Epithelial cell of esophagus (primary cell): ENCODE data around the gene JMJD1C.

Experiments
- DNase-seq: peaks from one replicate; pipeline ENCODE4 v3.0.0; 2010; ENCODE audit warnings: low read depth
- H3K4me3 ChIP-seq: 2 replicates; pipeline ENCODE4 v1.5.1; 2011; ENCODE audit warnings: mild to moderate bottlenecking, low read length, control low read depth
- TF ChIP-seq, protein P1 (sequence below): IDR thresholded peaks from 2 replicates; pipeline ENCODE4 v1.5.1; 2011; ENCODE audit warnings: low read depth, mild to moderate bottlenecking, low read length, control low read depth, inconsistent platforms; ENCODE audit not compliant: insufficient read depth; ENCODE audit errors: missing control alignments

JMJD1C gene

DNA sequence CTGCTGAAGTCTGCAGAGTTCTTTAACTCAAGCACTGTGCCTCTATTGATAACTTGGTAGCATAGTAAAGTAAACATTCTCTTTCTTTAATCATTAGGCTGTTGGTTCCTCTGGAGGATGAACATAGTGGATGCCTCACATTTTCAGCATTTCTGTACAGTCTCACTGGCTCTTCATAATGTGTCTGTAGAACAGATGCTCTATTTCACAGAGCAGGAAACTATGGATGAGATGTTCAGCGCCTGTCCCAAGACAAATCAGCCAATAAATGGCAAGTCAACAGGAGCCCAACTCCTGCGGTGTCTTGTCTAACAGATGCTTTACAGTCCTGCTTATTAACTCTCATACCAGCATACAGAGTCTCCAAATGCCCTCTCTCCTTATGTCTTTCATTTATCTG is 296.2 kb downstream of the JMJD1C start:
- TF ChIP-seq, protein P1, sequence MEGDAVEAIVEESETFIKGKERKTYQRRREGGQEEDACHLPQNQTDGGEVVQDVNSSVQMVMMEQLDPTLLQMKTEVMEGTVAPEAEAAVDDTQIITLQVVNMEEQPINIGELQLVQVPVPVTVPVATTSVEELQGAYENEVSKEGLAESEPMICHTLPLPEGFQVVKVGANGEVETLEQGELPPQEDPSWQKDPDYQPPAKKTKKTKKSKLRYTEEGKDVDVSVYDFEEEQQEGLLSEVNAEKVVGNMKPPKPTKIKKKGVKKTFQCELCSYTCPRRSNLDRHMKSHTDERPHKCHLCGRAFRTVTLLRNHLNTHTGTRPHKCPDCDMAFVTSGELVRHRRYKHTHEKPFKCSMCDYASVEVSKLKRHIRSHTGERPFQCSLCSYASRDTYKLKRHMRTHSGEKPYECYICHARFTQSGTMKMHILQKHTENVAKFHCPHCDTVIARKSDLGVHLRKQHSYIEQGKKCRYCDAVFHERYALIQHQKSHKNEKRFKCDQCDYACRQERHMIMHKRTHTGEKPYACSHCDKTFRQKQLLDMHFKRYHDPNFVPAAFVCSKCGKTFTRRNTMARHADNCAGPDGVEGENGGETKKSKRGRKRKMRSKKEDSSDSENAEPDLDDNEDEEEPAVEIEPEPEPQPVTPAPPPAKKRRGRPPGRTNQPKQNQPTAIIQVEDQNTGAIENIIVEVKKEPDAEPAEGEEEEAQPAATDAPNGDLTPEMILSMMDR, result no peak
- no peak overlapping the region for H3K4me3 ChIP-seq
- DNase-seq, result no peak

DNA sequence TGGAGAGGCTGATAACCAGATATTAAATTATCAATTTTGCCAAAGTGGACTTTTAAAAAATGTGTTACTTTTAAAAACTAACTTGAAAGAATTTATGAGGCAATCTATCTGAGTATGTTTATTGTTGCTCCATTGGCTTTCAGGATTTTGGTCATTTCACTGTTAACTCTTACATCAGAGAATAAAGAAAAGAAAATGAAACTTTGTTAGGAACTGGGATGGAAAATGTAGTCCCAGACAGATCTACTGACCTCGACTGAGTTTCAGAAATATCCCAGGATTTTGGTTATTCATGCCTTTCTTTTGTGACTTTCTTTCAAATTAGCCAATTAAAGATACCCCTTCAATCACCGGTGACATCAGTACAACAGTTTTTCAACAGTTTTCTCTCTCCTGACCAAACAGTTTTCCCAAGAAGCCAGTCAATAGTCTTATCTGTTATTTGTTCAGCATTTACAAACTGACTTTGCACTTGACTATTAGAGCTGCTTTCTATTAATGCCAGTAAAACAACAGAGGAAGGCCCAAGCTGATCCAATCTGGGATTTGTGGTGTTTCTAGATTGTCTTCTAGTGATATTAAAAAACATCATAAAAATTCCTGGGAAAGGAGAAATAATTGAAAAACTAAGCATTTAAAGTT is 296.8 kb downstream of the JMJD1C start:
- no peak for DNase-seq
- TF ChIP-seq, protein P1, result no peak
- H3K4me3 ChIP-seq, result no peak overlapping the region

DNA sequence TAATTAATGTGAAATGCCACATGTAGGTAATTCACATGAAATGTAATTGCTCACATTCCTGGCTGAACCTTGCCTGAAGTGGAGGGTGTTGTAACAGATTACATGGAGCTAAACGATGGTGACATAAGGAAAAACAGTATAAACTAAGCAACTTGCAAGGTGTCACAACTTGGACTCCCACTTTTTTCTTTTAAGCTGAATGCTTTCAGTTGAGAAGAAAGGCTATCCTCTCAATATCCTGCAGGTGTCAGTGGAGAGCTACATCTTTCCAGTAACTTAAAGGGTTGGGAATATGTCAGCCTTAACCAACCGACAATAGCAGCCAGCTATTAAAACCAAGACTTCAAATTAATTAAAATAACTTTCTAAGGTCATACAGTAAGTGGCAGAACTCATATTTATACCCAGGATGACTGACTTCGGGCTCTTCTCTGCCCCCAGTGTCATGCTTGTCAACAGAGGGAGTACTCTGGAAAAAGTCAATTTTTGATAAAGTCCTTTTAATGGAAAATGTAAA is 299.0 kb downstream of the JMJD1C start:
- H3K4me3 ChIP-seq, result no peak overlapping the region
- DNase-seq, result peak; percentile 82
- TF ChIP-seq, protein P1, result peak; percentile 88

DNA sequence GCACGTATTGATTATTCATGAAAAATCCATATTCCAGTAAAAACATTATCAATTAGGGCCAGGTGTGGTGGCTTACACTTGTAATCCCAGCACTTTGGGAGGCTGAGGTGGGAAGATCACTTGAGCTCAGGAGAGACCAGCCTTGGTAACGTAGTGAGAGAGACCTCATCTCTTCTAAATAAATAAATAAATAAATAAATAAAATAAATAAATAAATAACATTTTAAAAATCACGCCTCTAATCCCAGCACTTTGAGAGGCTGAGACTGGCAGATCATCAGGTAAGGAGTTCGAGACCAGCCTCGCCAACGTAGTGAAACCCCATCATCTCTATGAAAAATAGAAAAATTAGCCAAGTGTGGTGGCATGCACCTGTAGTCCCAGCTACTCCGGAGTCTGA is 300.5 kb downstream of the JMJD1C start:
- no peak overlapping the region for H3K4me3 ChIP-seq
- no peak for DNase-seq
- TF ChIP-seq, protein P1, result no peak

DNA sequence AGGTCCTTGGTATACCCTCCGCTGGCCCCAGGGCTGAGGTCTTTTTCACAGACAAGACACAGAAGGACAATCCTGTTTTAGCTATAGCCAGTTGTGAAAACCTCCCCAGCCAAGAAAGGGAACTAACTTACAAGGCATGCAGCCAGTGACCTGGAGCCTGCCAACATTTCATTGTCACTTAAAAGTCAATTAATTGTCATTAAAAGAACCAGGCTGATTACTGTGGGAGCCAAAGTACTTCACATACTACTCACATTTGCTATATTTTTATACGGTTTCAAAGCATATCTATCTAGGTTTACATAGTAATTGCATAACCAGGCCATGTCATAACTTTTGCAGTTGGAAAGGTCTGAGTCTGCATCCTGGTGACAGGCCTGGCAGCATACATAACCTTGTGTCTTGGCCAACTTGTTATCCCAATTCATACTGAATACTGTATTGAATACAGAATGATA is 301.6 kb downstream of the JMJD1C start:
- DNase-seq, result peak; percentile 47
- no peak overlapping the region for H3K4me3 ChIP-seq
- TF ChIP-seq, protein P1, result no peak

DNA sequence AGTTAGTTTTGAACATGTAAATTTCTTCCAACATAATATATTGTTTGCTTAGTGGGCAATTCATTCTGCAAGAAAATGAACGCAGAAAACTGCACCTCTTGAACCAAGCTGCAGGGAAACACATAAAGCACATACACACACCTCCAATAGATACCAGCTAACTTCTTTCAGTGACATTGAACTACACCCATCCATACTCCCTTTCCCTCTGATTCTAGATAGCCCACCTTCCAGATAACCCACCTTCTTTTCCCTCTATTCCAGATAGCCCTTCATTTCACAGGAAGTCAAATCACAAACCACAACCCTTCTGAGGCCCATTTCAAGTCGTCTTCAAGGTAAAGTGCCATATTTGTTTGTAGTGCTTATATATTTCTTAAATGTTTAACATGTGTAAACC is 304.2 kb downstream of the JMJD1C start:
- TF ChIP-seq, protein P1, result no peak
- DNase-seq, result no peak
- no peak overlapping the region for H3K4me3 ChIP-seq

DNA sequence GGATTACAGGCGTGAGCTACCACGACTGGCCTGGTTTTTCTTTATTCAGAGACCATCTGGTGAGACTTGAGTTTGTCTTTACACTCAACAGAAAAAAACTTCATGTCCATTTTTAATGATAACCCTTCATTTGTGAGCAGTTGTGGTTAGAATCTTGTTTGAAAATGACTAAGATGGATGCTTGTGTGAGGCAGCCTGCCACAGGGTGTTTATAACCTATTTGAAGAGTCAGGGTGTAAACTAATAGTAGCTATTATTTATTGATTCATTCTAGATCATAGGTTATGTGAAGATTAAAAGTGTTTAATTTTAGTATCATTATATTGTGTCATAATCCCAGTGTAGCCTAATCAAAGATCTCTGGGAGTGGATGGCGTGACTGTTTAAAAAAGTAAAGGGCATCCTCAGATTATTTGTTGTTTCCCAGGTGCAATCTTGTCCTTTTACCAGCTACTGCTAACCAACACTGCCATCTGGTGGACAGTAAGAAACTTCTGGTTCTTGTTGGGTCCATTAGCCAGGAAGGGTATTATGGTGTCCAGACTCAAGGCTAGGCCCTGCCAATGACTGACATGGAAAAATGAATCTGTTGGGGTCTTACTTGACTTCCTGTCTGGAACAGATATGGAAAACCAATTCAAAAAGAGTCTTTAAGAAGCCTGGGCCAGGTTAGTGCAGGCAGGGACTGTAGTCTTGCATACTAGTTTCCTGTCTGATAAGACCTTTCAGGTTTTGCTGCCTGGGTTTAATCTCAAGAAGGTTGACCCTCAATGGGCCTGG is 307.7 kb downstream of the JMJD1C start:
- DNase-seq, result peak; percentile 94
- no peak overlapping the region for H3K4me3 ChIP-seq
- TF ChIP-seq, protein P1, result peak; percentile 80
